ENCODE measurements around the gene TRAPPC2. TPM values are rescaled to one million over a fixed set of nuclear protein-coding genes. Genes with fewer than 3 reads are reported as not detected.
"Not testable (repeated sequence)": the region's sequence is repeated elsewhere in the genome, so short reads cannot be mapped to it uniquely, and the experiment has no call there.

TRAPPC2 gene
- total and polyA plus RNA-seq, 8 donors = 4.4 to 13.2 (median 8.9) TPM

DNA sequence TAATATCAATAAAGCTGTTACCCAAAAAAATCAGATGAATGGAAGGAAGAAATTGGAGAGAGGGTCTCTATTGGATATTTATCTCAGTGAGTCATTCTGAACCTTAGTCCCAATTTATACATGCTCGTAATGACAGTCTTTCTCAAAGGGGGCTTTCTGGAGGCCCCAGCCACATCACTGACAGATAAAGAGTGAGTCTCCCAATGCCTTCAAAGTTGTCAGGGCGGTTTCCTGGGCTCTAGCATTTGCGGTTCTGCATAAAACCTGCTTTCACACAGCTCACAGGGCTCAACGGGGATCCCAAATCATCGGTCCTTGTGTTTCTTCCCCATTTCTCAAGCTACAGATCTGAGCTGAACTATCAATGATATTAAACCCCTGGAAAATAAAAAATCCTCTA lies 64.2 kb downstream of the TRAPPC2 start:
- FAIRE-seq (no peak), ATAC-seq (no peak), DNase-seq (no peak)
- whole genome bisulfite sequencing, 2 donors = 90 to 92% methylated on average over 5 of the region's 5 CpGs
- peaks cover 0 to 4% (median 0%) of the 10 kb centered on the region in 4 donors for H3K27me3 ChIP-seq
- no peaks in the 10 kb centered on the region for H3K9me3 ChIP-seq
- peaks cover 4 to 18% (median 13%) of the 10 kb centered on the region in 3 donors for H3K4me1 ChIP-seq
- H3K27ac ChIP-seq = peak overlapping the region in 1 of 4 donors; percentile 77
- TF ChIP-seq, protein P1, sequence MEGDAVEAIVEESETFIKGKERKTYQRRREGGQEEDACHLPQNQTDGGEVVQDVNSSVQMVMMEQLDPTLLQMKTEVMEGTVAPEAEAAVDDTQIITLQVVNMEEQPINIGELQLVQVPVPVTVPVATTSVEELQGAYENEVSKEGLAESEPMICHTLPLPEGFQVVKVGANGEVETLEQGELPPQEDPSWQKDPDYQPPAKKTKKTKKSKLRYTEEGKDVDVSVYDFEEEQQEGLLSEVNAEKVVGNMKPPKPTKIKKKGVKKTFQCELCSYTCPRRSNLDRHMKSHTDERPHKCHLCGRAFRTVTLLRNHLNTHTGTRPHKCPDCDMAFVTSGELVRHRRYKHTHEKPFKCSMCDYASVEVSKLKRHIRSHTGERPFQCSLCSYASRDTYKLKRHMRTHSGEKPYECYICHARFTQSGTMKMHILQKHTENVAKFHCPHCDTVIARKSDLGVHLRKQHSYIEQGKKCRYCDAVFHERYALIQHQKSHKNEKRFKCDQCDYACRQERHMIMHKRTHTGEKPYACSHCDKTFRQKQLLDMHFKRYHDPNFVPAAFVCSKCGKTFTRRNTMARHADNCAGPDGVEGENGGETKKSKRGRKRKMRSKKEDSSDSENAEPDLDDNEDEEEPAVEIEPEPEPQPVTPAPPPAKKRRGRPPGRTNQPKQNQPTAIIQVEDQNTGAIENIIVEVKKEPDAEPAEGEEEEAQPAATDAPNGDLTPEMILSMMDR (IDR thresholded peaks at IDR 0.05) = no peak
- H3K4me3 ChIP-seq = no peak overlapping the region
- intact Hi-C loops (cut with DNase I) = no loop called here
- no peaks in the 10 kb centered on the region for H3K36me3 ChIP-seq

DNA sequence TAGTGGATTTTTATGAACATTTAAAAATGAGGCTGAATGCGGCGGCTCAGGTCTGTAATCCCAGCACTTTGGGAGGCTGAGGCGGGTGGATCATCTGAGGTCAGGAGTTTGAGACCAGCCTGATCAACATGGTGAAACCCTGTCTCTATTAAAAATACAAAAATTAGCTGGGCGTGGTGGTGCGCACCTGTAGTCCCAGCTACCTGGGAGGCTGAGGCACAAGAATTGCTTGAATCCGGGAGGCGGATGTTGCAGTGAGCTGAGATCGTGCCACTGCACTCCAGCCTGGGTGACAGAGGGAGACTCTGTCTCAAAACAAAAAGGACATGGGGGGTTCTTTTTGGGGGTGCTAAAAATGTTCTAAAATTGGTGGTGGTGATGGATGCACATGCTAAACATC lies 64.7 kb downstream of the TRAPPC2 start:
- peaks cover 4 to 18% (median 13%) of the 10 kb centered on the region in 3 donors for H3K4me1 ChIP-seq
- not testable (repeated sequence) for H3K9me3 ChIP-seq, ATAC-seq, H3K27me3 ChIP-seq, FAIRE-seq, DNase-seq, H3K36me3 ChIP-seq, H3K4me3 ChIP-seq
- WGBS, 2 donors = 82 to 90% methylated on average over 8 of the region's 8 CpGs
- H3K27ac ChIP-seq = peak overlapping the region; percentile 19 to 77 (median 52)
- intact Hi-C loops (cut with DNase I) = loop anchor here in 1 of 3 donors (10.0 kb wide), 1 partner anchor 365 kb away; no protein-coding TSS in a partner anchor

DNA sequence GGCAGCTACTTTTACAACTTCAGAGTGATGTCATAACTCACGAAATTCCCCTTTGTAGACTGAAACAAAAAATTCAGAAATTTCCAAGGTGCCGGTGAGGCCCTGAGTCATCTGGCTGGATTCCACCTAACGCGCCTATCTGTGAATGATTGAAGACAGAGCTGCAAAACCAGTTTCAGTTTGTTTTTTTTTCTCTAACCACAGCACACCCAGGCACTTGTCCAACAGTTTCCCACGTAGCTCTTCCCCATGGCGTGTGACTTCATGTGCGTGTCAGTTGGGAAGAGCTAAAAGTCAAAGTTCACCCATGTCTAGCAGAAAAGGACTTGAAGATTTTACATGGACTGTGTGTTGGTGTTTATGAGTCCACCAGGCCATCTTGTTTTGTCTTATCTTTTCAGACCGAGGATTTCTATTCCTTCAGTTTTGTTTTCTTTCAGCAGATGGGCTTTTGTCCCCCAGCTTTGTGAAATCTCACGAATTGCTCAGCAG lies 65.1 kb downstream of the TRAPPC2 start:
- DNase-seq = peak; percentile 65 to 90 (median 84)
- 4 to 12% methylated on average over 9 of the region's 9 CpGs for WGBS, 2 donors
- H3K4me1 ChIP-seq = peaks cover 4 to 18% (median 13%) of the 10 kb centered on the region in 3 donors
- TF ChIP-seq, protein P1 (IDR thresholded peaks at IDR 0.05) = no peak
- FAIRE-seq = peak; percentile 96
- no peaks in the 10 kb centered on the region for H3K36me3 ChIP-seq
- H3K9me3 ChIP-seq = no peaks in the 10 kb centered on the region
- peaks cover 0 to 4% (median 0%) of the 10 kb centered on the region in 4 donors for H3K27me3 ChIP-seq
- H3K4me3 ChIP-seq = no peak overlapping the region
- H3K27ac ChIP-seq = peak overlapping the region; percentile 19 to 77 (median 52)
- intact Hi-C loops (cut with DNase I) = loop anchor here in 1 of 3 donors (10.0 kb wide), 1 partner anchor 366 kb away; no protein-coding TSS in a partner anchor
- peak; percentile 94 to 97 (median 96) for ATAC-seq

DNA sequence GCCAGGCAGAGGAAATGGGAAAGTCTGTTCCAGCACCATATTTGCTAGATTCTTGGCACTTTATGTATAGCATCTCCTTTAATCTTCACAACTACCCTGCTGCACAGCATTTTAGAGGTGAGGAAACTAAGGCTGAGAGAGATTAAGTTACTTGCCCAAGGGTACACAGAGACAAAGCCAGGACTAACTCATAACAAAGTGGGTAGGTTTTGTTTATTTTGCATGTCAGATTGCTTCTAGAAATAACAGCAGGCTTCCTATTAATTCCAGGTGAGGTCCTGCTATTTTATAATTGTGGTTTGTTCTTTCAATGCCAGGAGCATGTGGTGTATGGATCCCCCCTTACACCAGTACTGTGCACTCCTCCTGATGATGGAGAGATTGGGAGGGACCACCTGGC lies 66.5 kb downstream of the TRAPPC2 start:
- Histone ChIP-seq H3K27me3 (peaks cover 0 to under 1% (median 0%) of the 10 kb centered on the region in 4 donors), H3K4me3 (no peak overlapping the region), H3K4me1 (peaks cover 4 to 18% (median 13%) of the 10 kb centered on the region in 3 donors), H3K36me3 (peaks cover 0 to 8% (median 0%) of the 10 kb centered on the region in 3 donors), H3K9me3 (no peaks in the 10 kb centered on the region), H3K27ac (peak overlapping the region in 2 of 4 donors; percentile 24 to 77)
- intact Hi-C loops (cut with DNase I) = loop anchor here in 1 of 3 donors (10.0 kb wide), 1 partner anchor 367 kb away; no protein-coding TSS in a partner anchor
- FAIRE-seq (no peak), DNase-seq (no peak), ATAC-seq (no peak)
- TF ChIP-seq, protein P1 (IDR thresholded peaks at IDR 0.05) = no peak

DNA sequence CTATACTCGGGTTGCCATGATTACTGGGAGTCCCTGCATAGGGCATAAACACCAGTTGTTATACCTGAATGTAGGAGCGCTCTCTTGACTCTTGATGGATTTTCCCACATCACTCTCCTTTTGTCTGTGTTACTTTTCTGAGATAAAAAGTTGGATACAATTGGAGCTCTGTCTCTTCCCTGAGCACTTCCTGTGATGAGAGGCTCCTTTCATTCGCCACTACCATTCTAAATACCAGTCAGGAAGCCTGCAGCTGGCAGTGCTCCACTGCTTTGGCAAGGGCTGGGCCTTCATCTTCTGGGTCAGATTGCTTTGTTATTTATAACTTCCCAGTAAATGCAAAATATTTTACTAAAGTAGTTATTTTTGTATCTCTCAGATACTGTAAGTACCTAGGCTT lies 67.6 kb downstream of the TRAPPC2 start:
- peak overlapping the region in 2 of 4 donors; percentile 20 to 24 for H3K27ac ChIP-seq
- intact Hi-C loops (cut with DNase I) = loop anchor here in 1 of 3 donors (10.0 kb wide), 1 partner anchor 368 kb away; no protein-coding TSS in a partner anchor
- no peaks in the 10 kb centered on the region for H3K9me3 ChIP-seq
- TF ChIP-seq, protein P1 (IDR thresholded peaks at IDR 0.05) = no peak
- DNase-seq (no peak), ATAC-seq (peak in 2 of 4 donors; percentile 14 to 21), FAIRE-seq (no peak)
- 49 to 61% methylated on average over 3 of the region's 3 CpGs for WGBS, 2 donors
- peaks cover 0 to 9% (median 0%) of the 10 kb centered on the region in 3 donors for H3K36me3 ChIP-seq
- no peaks in the 10 kb centered on the region for H3K27me3 ChIP-seq
- no peak overlapping the region for H3K4me3 ChIP-seq
- H3K4me1 ChIP-seq = peaks cover 4 to 18% (median 13%) of the 10 kb centered on the region in 3 donors

All from pancreas (tissue), 10 donors.